PC-3 (cell line): Measurements from ENCODE around the gene MAML3. TPM values are rescaled to one million over a fixed set of nuclear protein-coding genes. Genes with fewer than 3 reads are reported as not detected.

Experiments used
- ATAC-seq: fragments of 200-7000 bp; cut with Tn5 transposase; 2 replicates; pipeline ENCODE4 v1.9.1; 2020; ENCODE audit warnings: mild to moderate bottlenecking, moderate library complexity
- BruUV-seq: library from RNA; stranded (reverse); fragments of 400-500 nt; replicated peaks from 2 replicates; lab custom pipeline; 2021; lab: Mats Ljungman, UMichigan
- CTCF ChIA-PET: fragments of 300-600 bp; sonication (Branson Sonifier 250); formaldehyde crosslinking; loops from one replicate; lab custom pipeline; 2022; ENCODE audit warnings: antibody characterized with exemption; lab: Charles Lee
- POLR2A ChIA-PET: fragments of 300-600 bp; sonication (Branson Sonifier 250); formaldehyde crosslinking; loops from one replicate; lab custom pipeline; 2022; ENCODE audit warnings: antibody characterized with exemption; ENCODE audit not compliant: unreplicated experiment; lab: Charles Lee
- DNase-seq: peaks from one replicate; pipeline ENCODE4 v3.0.0-alpha.2; 2015
- H2AFZ ChIP-seq: fragments of 300-600 bp; sonication (generic); 2 replicates; pipeline ENCODE4 v1.6.0; 2016; ENCODE audit warnings: antibody characterized with exemption, low read length
- H3F3A ChIP-seq: fragments of 300-600 bp; sonication (generic); one replicate; pipeline ENCODE4 v1.6.0; 2017; ENCODE audit warnings: antibody characterized with exemption, low read length, control low read depth, mild to moderate bottlenecking; ENCODE audit not compliant: unreplicated experiment
- H3K27ac ChIP-seq: fragments of 300-600 bp; sonication (generic); 2 replicates; pipeline ENCODE4 v1.5.1; 2016; ENCODE audit warnings: mild to moderate bottlenecking, low read length
- H3K27me3 ChIP-seq: fragments of 300-600 bp; sonication (generic); 2 replicates; pipeline ENCODE4 v1.6.1; 2016; ENCODE audit warnings: low read length, mixed read lengths
- H3K36me3 ChIP-seq: fragments of 300-600 bp; sonication (generic); 2 replicates; pipeline ENCODE4 v1.6.1; 2016; ENCODE audit warnings: low read depth, mixed run types, low read length, mixed read lengths
- H3K4me1 ChIP-seq: fragments of 300-600 bp; sonication (generic); 2 replicates; pipeline ENCODE4 v1.5.1; 2016; ENCODE audit warnings: low read length; ENCODE audit not compliant: insufficient read depth
- H3K4me2 ChIP-seq: fragments of 300-600 bp; sonication (generic); 2 replicates; pipeline ENCODE4 v1.6.0; 2016; ENCODE audit warnings: low read length
- H3K4me3 ChIP-seq: fragments of 300-600 bp; sonication (generic); 2 replicates; pipeline ENCODE4 v1.5.1; 2016; ENCODE audit warnings: mild to moderate bottlenecking, low read length, mixed read lengths
- H3K79me2 ChIP-seq: fragments of 300-600 bp; sonication (generic); 2 replicates; pipeline ENCODE4 v1.6.1; 2017; ENCODE audit warnings: low read length, mixed read lengths
- H3K9ac ChIP-seq: fragments of 300-600 bp; sonication (generic); 2 replicates; pipeline ENCODE4 v1.6.0; 2016; ENCODE audit warnings: mild to moderate bottlenecking, low read length
- H3K9me2 ChIP-seq: fragments of 300-600 bp; sonication (generic); replicated peaks from 2 replicates; pipeline ENCODE4 v1.6.1; 2016; ENCODE audit warnings: mixed run types, low read length, mixed read lengths
- H3K9me3 ChIP-seq: fragments of 300-600 bp; sonication (generic); 2 replicates; pipeline ENCODE4 v1.6.1; 2016; ENCODE audit warnings: low read length, mixed read lengths
- H4K20me1 ChIP-seq: fragments of 300-600 bp; sonication (generic); 2 replicates; pipeline ENCODE4 v1.6.1; 2016; ENCODE audit warnings: low read length, mixed read lengths
- CTCF ChIP-seq: fragments of 300-600 bp; sonication (generic); conservative IDR thresholded peaks from 2 replicates; pipeline ENCODE4 v1.5.1; 2017; ENCODE audit warnings: antibody characterized with exemption, low read depth, mild to moderate bottlenecking, low read length
- EZH2 ChIP-seq: fragments of 300-600 bp; sonication (generic); IDR thresholded peaks from one replicate; pipeline ENCODE4 v1.6.1; 2017; ENCODE audit warnings: antibody characterized with exemption, mild to moderate bottlenecking, low read length; ENCODE audit not compliant: unreplicated experiment
- EZH2phosphoT487 ChIP-seq: fragments of 300-600 bp; sonication (generic); IDR thresholded peaks from 2 replicates; pipeline ENCODE4 v1.6.1; 2018; ENCODE audit warnings: mild to moderate bottlenecking, antibody characterized with exemption, low read length, borderline replicate concordance
- intact Hi-C: fragments of 100-400 bp; cut with micrococcal nuclease; formaldehyde crosslinking; loops from 2 replicates; pipeline ENCODE4 v1.9.0; 2023
- total RNA-seq: library from RNA; depleted of rRNA; stranded (reverse); fragments of >200 nt; gene quantifications from 2 replicates; pipeline ENCODE4 v1.2.3, GENCODE V29; 2014

The MAML3 gene
- total RNA-seq, 1 experiment from 2014 or later: 4.3 TPM

- no peak overlapping the region for H2AFZ ChIP-seq
- intact Hi-C loops: no loop called here
- BruUV-seq: no TSS peak
- no peak overlapping the region for H3K27ac ChIP-seq
- TF ChIP-seq EZH2phosphoT487 (no peak), CTCF (peak; percentile 24; the same call in 1 of the 2 replicates), EZH2 (no peak)
- no peak overlapping the region for H3K4me2 ChIP-seq
- DNase-seq (no peak), ATAC-seq (no peak)
- no peaks in the 10 kb centered on the region for H3K9me2 ChIP-seq
- no peak overlapping the region for H3K4me3 ChIP-seq
- CTCF ChIA-PET: no interaction called here
- H3F3A ChIP-seq: no peaks in the 10 kb centered on the region
- POLR2A ChIA-PET: no interaction called here
- no peaks in the 10 kb centered on the region for H3K27me3 ChIP-seq
- H3K79me2 ChIP-seq: no peaks in the 10 kb centered on the region
- no peaks in the 10 kb centered on the region for H4K20me1 ChIP-seq
- H3K36me3 ChIP-seq: no peaks in the 10 kb centered on the region
- H3K9ac ChIP-seq: no peak overlapping the region
- no peaks in the 10 kb centered on the region for H3K4me1 ChIP-seq
- no peaks in the 10 kb centered on the region for H3K9me3 ChIP-seq
Observed at GRCh38 chr4:139806929-139807328, 347.1 kb downstream of the MAML3 start.

- Histone ChIP-seq H3K27ac (no peak overlapping the region), H3K79me2 (no peaks in the 10 kb centered on the region), H3K9me3 (no peaks in the 10 kb centered on the region), H3K4me1 (no peaks in the 10 kb centered on the region), H3K9me2 (no peaks in the 10 kb centered on the region), H4K20me1 (no peaks in the 10 kb centered on the region), H3K4me2 (no peak overlapping the region), H3K9ac (no peak overlapping the region), H3K4me3 (no peak overlapping the region), H2AFZ (no peak overlapping the region), H3K27me3 (no peaks in the 10 kb centered on the region), H3K36me3 (no peaks in the 10 kb centered on the region), H3F3A (no peaks in the 10 kb centered on the region)
- DNase-seq: no peak
- intact Hi-C loops: no loop called here
- ATAC-seq: no peak
- no TSS peak for BruUV-seq
- CTCF ChIA-PET: no interaction called here
- POLR2A ChIA-PET: no interaction called here
- no peak for TF ChIP-seq CTCF
- TF ChIP-seq EZH2: no peak
- TF ChIP-seq EZH2phosphoT487: no peak
Observed at GRCh38 chr4:139802931-139803330, 351.1 kb downstream of the MAML3 start.

GRCh38 chr4:139802488-139802887, 351.5 kb downstream of the MAML3 start:
- TF ChIP-seq EZH2 (no peak), EZH2phosphoT487 (no peak), CTCF (no peak)
- no peaks in the 10 kb centered on the region for H3K27me3 ChIP-seq
- BruUV-seq: no TSS peak
- H3K27ac ChIP-seq: no peak overlapping the region
- H3K4me1 ChIP-seq: no peaks in the 10 kb centered on the region
- ATAC-seq (no peak), DNase-seq (no peak)
- no peaks in the 10 kb centered on the region for H4K20me1 ChIP-seq
- H3K79me2 ChIP-seq: no peaks in the 10 kb centered on the region
- ChIA-PET CTCF (no interaction called here), POLR2A (no interaction called here)
- H3K36me3 ChIP-seq: no peaks in the 10 kb centered on the region
- intact Hi-C loops: no loop called here
- H3F3A ChIP-seq: no peaks in the 10 kb centered on the region
- H3K4me3 ChIP-seq: no peak overlapping the region
- H3K9ac ChIP-seq: no peak overlapping the region
- no peaks in the 10 kb centered on the region for H3K9me2 ChIP-seq
- H3K9me3 ChIP-seq: no peaks in the 10 kb centered on the region
- no peak overlapping the region for H2AFZ ChIP-seq
- no peak overlapping the region for H3K4me2 ChIP-seq
